SU-DHL-6 (cell line): ENCODE data around the gene KRT6B.

Experiments used
- EZH2phosphoT487 ChIP-seq: fragments of 200-600 bp; sonication (generic), shearing (Covaris generic); conservative IDR thresholded peaks from 2 replicates; pipeline ENCODE4 v1.6.1; 2018; ENCODE audit warnings: mild to moderate bottlenecking, antibody characterized with exemption, low read length, moderate library complexity, mixed read lengths
- TF ChIP-seq, protein P1 (sequence below): fragments of 200-600 bp; sonication (generic); IDR thresholded peaks from one replicate; pipeline ENCODE4 v1.5.1; 2017; ENCODE audit warnings: antibody characterized with exemption, mild to moderate bottlenecking, low read length, moderate library complexity; ENCODE audit not compliant: insufficient read depth, poor library complexity, severe bottlenecking

DNA sequence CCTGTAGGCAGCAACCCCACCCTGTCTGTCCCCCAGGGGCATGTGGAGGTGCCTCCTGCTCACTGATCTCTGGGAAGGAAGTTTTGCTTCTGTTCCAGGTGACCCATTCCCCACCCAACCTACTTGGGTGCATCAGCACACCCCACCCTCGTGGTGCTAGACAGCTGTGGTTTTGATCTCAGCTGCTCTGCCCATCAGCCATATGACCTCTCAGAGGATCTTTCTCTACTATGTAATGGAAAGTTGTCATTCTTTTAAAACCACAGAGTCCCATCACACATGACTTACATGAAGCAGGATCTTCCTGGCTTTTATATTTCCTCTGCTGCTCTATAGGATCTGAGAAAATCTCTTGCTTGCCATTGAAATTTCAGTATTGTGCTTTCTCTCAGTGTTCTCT, 32.3 kb downstream of the KRT6B start:
- no peak for TF ChIP-seq EZH2phosphoT487
- TF ChIP-seq, protein P1, sequence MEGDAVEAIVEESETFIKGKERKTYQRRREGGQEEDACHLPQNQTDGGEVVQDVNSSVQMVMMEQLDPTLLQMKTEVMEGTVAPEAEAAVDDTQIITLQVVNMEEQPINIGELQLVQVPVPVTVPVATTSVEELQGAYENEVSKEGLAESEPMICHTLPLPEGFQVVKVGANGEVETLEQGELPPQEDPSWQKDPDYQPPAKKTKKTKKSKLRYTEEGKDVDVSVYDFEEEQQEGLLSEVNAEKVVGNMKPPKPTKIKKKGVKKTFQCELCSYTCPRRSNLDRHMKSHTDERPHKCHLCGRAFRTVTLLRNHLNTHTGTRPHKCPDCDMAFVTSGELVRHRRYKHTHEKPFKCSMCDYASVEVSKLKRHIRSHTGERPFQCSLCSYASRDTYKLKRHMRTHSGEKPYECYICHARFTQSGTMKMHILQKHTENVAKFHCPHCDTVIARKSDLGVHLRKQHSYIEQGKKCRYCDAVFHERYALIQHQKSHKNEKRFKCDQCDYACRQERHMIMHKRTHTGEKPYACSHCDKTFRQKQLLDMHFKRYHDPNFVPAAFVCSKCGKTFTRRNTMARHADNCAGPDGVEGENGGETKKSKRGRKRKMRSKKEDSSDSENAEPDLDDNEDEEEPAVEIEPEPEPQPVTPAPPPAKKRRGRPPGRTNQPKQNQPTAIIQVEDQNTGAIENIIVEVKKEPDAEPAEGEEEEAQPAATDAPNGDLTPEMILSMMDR: no peak
